Esophagus mucosa (tissue), 1 donor: ENCODE data around the gene EGFR. TPM values are rescaled to one million over a fixed set of nuclear protein-coding genes. Genes with fewer than 3 reads are reported as not detected.

ENCODE experiments used
- ATAC-seq: fragments of 200-7000 bp; cut with Tn5 transposase; one replicate; pipeline ENCODE4 v1.9.1; 2020
- total RNA-seq: library from RNA; stranded (reverse); gene quantifications from one replicate; pipeline ENCODE4 v1.2.4, GENCODE V29; 2023
- donor health status: DM: yes; HTN: yes; CAD: no.

The EGFR gene
- total RNA-seq, 1 donor from 2014 or later = 101 TPM

- ATAC-seq = no peak
Measured at GRCh38 chr7:55083206-55083605, 64.4 kb downstream of the EGFR start.

GRCh38 chr7:55084307-55084706, 65.5 kb downstream of the EGFR start:
- ATAC-seq = no peak

GRCh38 chr7:55085511-55086412, 66.9 kb downstream of the EGFR start:
- ATAC-seq = no peak

- peak; percentile 47 for ATAC-seq
Measured at GRCh38 chr7:55086413-55087201, 67.8 kb downstream of the EGFR start.

- peak; percentile 39 for ATAC-seq
Measured at GRCh38 chr7:55087521-55087961, 68.7 kb downstream of the EGFR start.

- ATAC-seq = no peak
Measured at GRCh38 chr7:55088107-55088506, 69.3 kb downstream of the EGFR start.

- ATAC-seq = no peak
Measured at GRCh38 chr7:55088620-55089019, 69.8 kb downstream of the EGFR start.

- no peak for ATAC-seq
Measured at GRCh38 chr7:55092186-55092974, 73.6 kb downstream of the EGFR start.

- ATAC-seq = no peak
Measured at GRCh38 chr7:55092975-55093373, 74.2 kb downstream of the EGFR start.

GRCh38 chr7:55093674-55094073, 74.9 kb downstream of the EGFR start:
- no peak for ATAC-seq

- no peak for ATAC-seq
Measured at GRCh38 chr7:55094092-55094690, 75.4 kb downstream of the EGFR start.

- ATAC-seq = no peak
Measured at GRCh38 chr7:55095672-55096071, 76.9 kb downstream of the EGFR start.

GRCh38 chr7:55096323-55096722, 77.5 kb downstream of the EGFR start:
- ATAC-seq = no peak

GRCh38 chr7:55097100-55097499, 78.3 kb downstream of the EGFR start:
- ATAC-seq = no peak

GRCh38 chr7:55099066-55099820, 80.4 kb downstream of the EGFR start:
- no peak for ATAC-seq

GRCh38 chr7:55099821-55100543, 81.2 kb downstream of the EGFR start:
- no peak for ATAC-seq

- peak; percentile 81 for ATAC-seq
Measured at GRCh38 chr7:55100544-55101327, 81.9 kb downstream of the EGFR start.

- ATAC-seq = peak; percentile 75
Measured at GRCh38 chr7:55101359-55101758, 82.5 kb downstream of the EGFR start.

GRCh38 chr7:55104123-55104522, 85.3 kb downstream of the EGFR start:
- ATAC-seq = no peak
